Activated T-cell treated with anti-CD3 and anti-CD28 coated beads for 24 hours (primary cell): ENCODE results near the gene TRIOBP.
A peak's percentile ranks its signal among the peaks of the same experiment; 100 is the strongest.

Experiments
- DNase-seq: peaks from one replicate; pipeline ENCODE4 v3.0.0-alpha.2; 2020; ENCODE audit warnings: low read depth

Gene TRIOBP

GRCh38 chr22:37664249-37665101 lies 32.4 kb upstream of the TRIOBP start:
- no peak for DNase-seq

- DNase-seq = no peak
Observed at GRCh38 chr22:37665487-37665886, 31.4 kb upstream of the TRIOBP start.

- DNase-seq = no peak
Observed at GRCh38 chr22:37669586-37669985, 27.3 kb upstream of the TRIOBP start.

GRCh38 chr22:37672206-37672919 lies 24.5 kb upstream of the TRIOBP start:
- no peak for DNase-seq

- no peak for DNase-seq
Observed at GRCh38 chr22:37672920-37673455, 23.9 kb upstream of the TRIOBP start.

GRCh38 chr22:37674248-37674647 lies 22.6 kb upstream of the TRIOBP start:
- no peak for DNase-seq

GRCh38 chr22:37674951-37675929 lies 21.6 kb upstream of the TRIOBP start, which contains the start of gene LGALS1:
Gene LGALS1 (plus strand): TSS chr22:37675636. CDS start chr22:37675703, 67 bp downstream.
- DNase-seq = no peak

- DNase-seq = no peak
Observed at GRCh38 chr22:37675930-37676735, 20.7 kb upstream of the TRIOBP start.

- peak; percentile 90 for DNase-seq
Observed at GRCh38 chr22:37676736-37677492, 19.9 kb upstream of the TRIOBP start.

- no peak for DNase-seq
Observed at GRCh38 chr22:37677493-37677974, 19.3 kb upstream of the TRIOBP start.

GRCh38 chr22:37678372-37678771 lies 18.5 kb upstream of the TRIOBP start:
- DNase-seq = no peak

- no peak for DNase-seq
Observed at GRCh38 chr22:37679670-37680069, 17.2 kb upstream of the TRIOBP start.

GRCh38 chr22:37680191-37680851 lies 16.5 kb upstream of the TRIOBP start:
- DNase-seq = no peak

- no peak for DNase-seq
Observed at GRCh38 chr22:37681001-37681424, 15.8 kb upstream of the TRIOBP start.

- peak; percentile 69 for DNase-seq
Observed at GRCh38 chr22:37681556-37682049, 15.2 kb upstream of the TRIOBP start.

GRCh38 chr22:37684803-37685615 lies 11.8 kb upstream of the TRIOBP start:
- no peak for DNase-seq

- DNase-seq = peak; percentile 67
Observed at GRCh38 chr22:37686002-37686982, 10.6 kb upstream of the TRIOBP start, which contains the start of gene NOL12. Gene NOL12 (plus strand): TSS chr22:37686343. CDS start chr22:37686393, 50 bp downstream.
